GM19239 (cell line): ENCODE data around the gene GNAS.

ENCODE experiments used
- DNase-seq: peaks from one replicate; pipeline ENCODE4 v3.0.0; 2011; ENCODE audit warnings: low spot score; ENCODE audit not compliant: insufficient read length
- FAIRE-seq: peaks from 2 replicates; lab custom pipeline; 2011; peaks lifted over from hg19 to GRCh38; lab: Jason Lieb, UNC

Gene GNAS

GRCh38 chr20:58959652-58960051 is 107.1 kb downstream of the GNAS start:
- FAIRE-seq (no peak), DNase-seq (no peak)
